Neural progenitor cell (in vitro differentiated cells): ENCODE data around the gene NGRN.

Experiments
- EZH2phosphoT487 ChIP-seq: fragments of 200-600 bp; sonication (generic); IDR thresholded peaks from 2 replicates; pipeline ENCODE4 v1.6.1; 2017; ENCODE audit warnings: antibody characterized with exemption
- TF ChIP-seq, protein P1 (sequence below): fragments of 200-600 bp; sonication (generic); IDR thresholded peaks from 2 replicates; pipeline ENCODE4 v1.5.1; 2017; ENCODE audit warnings: antibody characterized with exemption, mild to moderate bottlenecking

DNA sequence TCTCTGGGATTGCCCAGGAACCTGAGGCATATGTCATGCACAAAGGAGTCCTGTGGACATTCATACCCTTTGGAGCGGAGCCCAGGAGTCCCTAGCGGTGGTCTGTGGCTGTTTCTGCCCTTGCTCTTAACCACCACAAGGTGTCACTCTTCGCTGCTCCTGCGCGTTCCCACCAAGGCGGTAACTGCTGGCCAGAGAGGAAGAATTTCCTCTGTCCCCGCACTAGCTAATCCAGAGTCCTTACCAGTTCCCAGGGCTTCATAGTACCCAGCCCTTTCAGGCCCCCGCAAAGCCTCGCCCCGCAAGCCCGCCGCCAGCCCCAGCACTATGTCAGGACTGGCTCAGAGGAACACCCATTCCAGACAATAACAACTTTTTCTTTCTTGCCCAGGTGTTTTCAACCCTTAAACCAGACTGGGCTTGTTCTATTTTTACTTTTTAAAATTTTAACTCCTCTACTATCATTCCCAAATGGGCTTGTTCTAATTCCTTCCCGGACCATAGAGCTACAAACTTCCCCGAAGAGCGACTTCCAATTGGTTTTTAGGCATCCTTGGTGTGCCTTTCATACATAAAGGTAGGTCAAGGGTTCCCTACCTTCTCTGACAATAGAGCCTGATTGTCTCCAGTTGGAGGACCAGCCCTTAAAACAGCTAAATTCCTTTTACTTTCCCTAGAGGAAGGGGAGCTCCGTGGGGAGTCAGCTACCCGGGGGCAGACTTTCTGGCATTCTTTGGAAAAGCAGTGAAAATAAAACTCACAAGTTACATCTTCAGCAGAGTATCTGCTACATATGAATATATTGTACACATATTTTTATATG is 54.8 kb downstream of the NGRN start:
- TF ChIP-seq, protein P1, sequence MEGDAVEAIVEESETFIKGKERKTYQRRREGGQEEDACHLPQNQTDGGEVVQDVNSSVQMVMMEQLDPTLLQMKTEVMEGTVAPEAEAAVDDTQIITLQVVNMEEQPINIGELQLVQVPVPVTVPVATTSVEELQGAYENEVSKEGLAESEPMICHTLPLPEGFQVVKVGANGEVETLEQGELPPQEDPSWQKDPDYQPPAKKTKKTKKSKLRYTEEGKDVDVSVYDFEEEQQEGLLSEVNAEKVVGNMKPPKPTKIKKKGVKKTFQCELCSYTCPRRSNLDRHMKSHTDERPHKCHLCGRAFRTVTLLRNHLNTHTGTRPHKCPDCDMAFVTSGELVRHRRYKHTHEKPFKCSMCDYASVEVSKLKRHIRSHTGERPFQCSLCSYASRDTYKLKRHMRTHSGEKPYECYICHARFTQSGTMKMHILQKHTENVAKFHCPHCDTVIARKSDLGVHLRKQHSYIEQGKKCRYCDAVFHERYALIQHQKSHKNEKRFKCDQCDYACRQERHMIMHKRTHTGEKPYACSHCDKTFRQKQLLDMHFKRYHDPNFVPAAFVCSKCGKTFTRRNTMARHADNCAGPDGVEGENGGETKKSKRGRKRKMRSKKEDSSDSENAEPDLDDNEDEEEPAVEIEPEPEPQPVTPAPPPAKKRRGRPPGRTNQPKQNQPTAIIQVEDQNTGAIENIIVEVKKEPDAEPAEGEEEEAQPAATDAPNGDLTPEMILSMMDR: peak; percentile 100
- no peak for TF ChIP-seq EZH2phosphoT487
